Neuronal stem cell (in vitro differentiated cells): ENCODE results near the gene REL.
A peak's percentile ranks its signal among the peaks of the same experiment; 100 is the strongest.

ENCODE experiments used
- DNase-seq: peaks from one replicate; pipeline ENCODE4 v3.0.0-alpha.2; 2013; ENCODE audit warnings: low spot score
- H2AFZ ChIP-seq: one replicate; pipeline ENCODE4 v1.6.1; 2013; ENCODE audit warnings: mild to moderate bottlenecking, low read length, inconsistent platforms
- H2AK5ac ChIP-seq: 2 replicates; pipeline ENCODE4 v1.6.1; 2013; ENCODE audit warnings: low read depth, mild to moderate bottlenecking, inconsistent platforms, low read length, moderate library complexity, mixed read lengths
- H2BK120ac ChIP-seq: 2 replicates; pipeline ENCODE4 v1.6.1; 2013; ENCODE audit warnings: low read depth, mild to moderate bottlenecking, inconsistent platforms, low read length, moderate library complexity, mixed read lengths
- H2BK12ac ChIP-seq: one replicate; pipeline ENCODE4 v1.6.1; 2013; ENCODE audit warnings: low read length, inconsistent platforms
- H2BK15ac ChIP-seq: 2 replicates; pipeline ENCODE4 v1.6.1; 2013; ENCODE audit warnings: mild to moderate bottlenecking, low read length, inconsistent platforms, mixed read lengths
- H2BK5ac ChIP-seq: one replicate; pipeline ENCODE4 v1.6.1; 2013; ENCODE audit warnings: inconsistent platforms, mild to moderate bottlenecking, low read length, moderate library complexity
- H3K14ac ChIP-seq: one replicate; pipeline ENCODE4 v1.6.1; 2013; ENCODE audit warnings: low read length, inconsistent platforms
- H3K18ac ChIP-seq: 2 replicates; pipeline ENCODE4 v1.6.1; 2013; ENCODE audit warnings: low read length, inconsistent platforms
- H3K23ac ChIP-seq: 2 replicates; pipeline ENCODE4 v1.6.1; 2013; ENCODE audit warnings: low read depth, mild to moderate bottlenecking, mixed read lengths, low read length, inconsistent platforms; ENCODE audit not compliant: poor library complexity
- H3K27ac ChIP-seq: replicated peaks from 3 replicates; pipeline ENCODE4 v1.5.1; 2013; ENCODE audit warnings: low read length, inconsistent platforms
- H3K27me3 ChIP-seq, 3 experiments: 2 replicates each; pipeline ENCODE4 v1.6.1; 2013; ENCODE audit warnings: low read length in 3 of 3, mild to moderate bottlenecking in 2 of 3, inconsistent platforms in 1 of 3, low read depth in 1 of 3, mixed read lengths in 1 of 3, moderate library complexity in 1 of 3; ENCODE audit not compliant: control insufficient read depth in 3 of 3, insufficient read depth in 3 of 3
- H3K36me3 ChIP-seq, 2 donors: replicated peaks in 1 of 2; 2 replicates each; pipeline ENCODE4 v1.6.1; 2013; ENCODE audit warnings: low read length in 2 of 2; ENCODE audit not compliant: control insufficient read depth in 2 of 2, insufficient read depth in 2 of 2
- H3K4ac ChIP-seq: 2 replicates; pipeline ENCODE4 v1.6.1; 2013; ENCODE audit warnings: inconsistent platforms, mild to moderate bottlenecking, low read length, moderate library complexity
- H3K4me1 ChIP-seq, 2 donors: 1 replicate in 1 of 2; 2 replicates in 1 of 2; pipeline ENCODE4 v1.6.1; 2013; ENCODE audit warnings: low read length in 2 of 2, low read depth in 1 of 2; ENCODE audit not compliant: control insufficient read depth in 2 of 2, insufficient read depth in 1 of 2
- H3K4me2 ChIP-seq: one replicate; pipeline ENCODE4 v1.6.1; 2013; ENCODE audit warnings: mild to moderate bottlenecking, low read length, inconsistent platforms; ENCODE audit not compliant: insufficient read depth, poor library complexity, severe bottlenecking
- H3K4me3 ChIP-seq, 2 donors: 2 replicates each; pipeline ENCODE4 v1.5.1; 2013; ENCODE audit warnings: low read length in 2 of 2, mild to moderate bottlenecking in 2 of 2, inconsistent platforms in 1 of 2, moderate library complexity in 1 of 2
- H3K79me1 ChIP-seq: one replicate; pipeline ENCODE4 v1.6.1; 2013; ENCODE audit warnings: low read depth, mild to moderate bottlenecking, inconsistent platforms, low read length, moderate library complexity
- H3K9ac ChIP-seq: one replicate; pipeline ENCODE4 v1.6.1; 2013; ENCODE audit warnings: mild to moderate bottlenecking, low read depth, low read length, inconsistent platforms; ENCODE audit not compliant: poor library complexity
- H3K9me3 ChIP-seq, 2 donors: replicated peaks in 1 of 2; 2 replicates each; pipeline versions ENCODE3 to v1.6.1; 2013; ENCODE audit warnings: low read length in 2 of 2, mild to moderate bottlenecking in 2 of 2, inconsistent platforms in 1 of 2, low read depth in 1 of 2, mixed read lengths in 1 of 2, moderate library complexity in 1 of 2; ENCODE audit not compliant: control insufficient read depth in 2 of 2, insufficient read depth in 1 of 2
- H4K8ac ChIP-seq: one replicate; pipeline ENCODE4 v1.6.1; 2013; ENCODE audit warnings: low read depth, mild to moderate bottlenecking, inconsistent platforms, low read length, moderate library complexity
- H4K91ac ChIP-seq: one replicate; pipeline ENCODE4 v1.6.1; 2013; ENCODE audit warnings: low read length, low read depth, mild to moderate bottlenecking, inconsistent platforms; ENCODE audit not compliant: poor library complexity
- WGBS, 2 donors: extraction: QIAGEN DNeasy Blood & Tissue Kit; methylation state at CpG; one replicate each; pipeline ENCODE4 v1.1.7; 2013; ENCODE audit warnings: missing lambda C conversion rate in 2 of 2, mixed read lengths in 1 of 2; ENCODE audit not compliant: insufficient read length in 2 of 2, insufficient replicate concordance in 1 of 2; ENCODE audit errors: extremely low coverage in 2 of 2; 5-methylcytosine and 5-hydroxymethylcytosine counted together

The REL gene

DNA sequence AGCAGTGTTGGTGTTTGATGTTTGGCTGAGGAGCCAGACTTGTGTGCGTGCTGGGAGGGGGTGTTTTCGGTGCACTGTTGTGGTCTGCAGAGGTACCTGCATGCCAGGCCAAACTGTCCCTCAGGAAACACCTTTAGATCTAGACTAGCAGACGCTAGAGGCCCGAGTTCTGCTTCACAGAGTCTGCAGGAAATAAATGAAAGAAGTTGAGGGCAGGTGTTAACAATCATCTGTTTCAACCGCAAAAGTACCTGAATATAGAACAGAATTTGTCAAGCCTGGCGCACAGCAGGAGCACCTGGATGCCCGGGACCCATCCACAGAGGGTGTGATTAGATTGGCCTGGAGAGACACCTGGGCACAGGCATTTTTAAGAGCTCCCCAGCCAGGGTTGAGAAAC lies 40.5 kb upstream of the REL start:
- no peaks in the 10 kb centered on the region for H3K9me3 ChIP-seq
- H3K4ac ChIP-seq = no peak overlapping the region
- H4K8ac ChIP-seq = no peak overlapping the region
- no peak overlapping the region for H4K91ac ChIP-seq
- H3K4me2 ChIP-seq = no peak overlapping the region
- H3K27me3 ChIP-seq = peaks cover 0 to 4% (median 0%) of the 10 kb centered on the region in 3 experiments
- H3K9ac ChIP-seq = no peak overlapping the region
- no peaks in the 10 kb centered on the region for H3K79me1 ChIP-seq
- H2BK15ac ChIP-seq = no peak overlapping the region
- no peak overlapping the region for H2AK5ac ChIP-seq
- no peak for DNase-seq
- no peak overlapping the region for H2AFZ ChIP-seq
- H3K27ac ChIP-seq = no peak overlapping the region
- H3K4me1 ChIP-seq = no peaks in the 10 kb centered on the region
- H3K36me3 ChIP-seq = no peaks in the 10 kb centered on the region
- no peak overlapping the region for H3K14ac ChIP-seq
- no peak overlapping the region for H2BK5ac ChIP-seq
- H2BK120ac ChIP-seq = no peak overlapping the region
- H3K4me3 ChIP-seq = no peak overlapping the region
- H2BK12ac ChIP-seq = no peak overlapping the region
- H3K23ac ChIP-seq = no peak overlapping the region
- H3K18ac ChIP-seq = no peak overlapping the region
- WGBS, 2 donors = no CpG with 5 or more reads among the region's 7 CpGs

DNA sequence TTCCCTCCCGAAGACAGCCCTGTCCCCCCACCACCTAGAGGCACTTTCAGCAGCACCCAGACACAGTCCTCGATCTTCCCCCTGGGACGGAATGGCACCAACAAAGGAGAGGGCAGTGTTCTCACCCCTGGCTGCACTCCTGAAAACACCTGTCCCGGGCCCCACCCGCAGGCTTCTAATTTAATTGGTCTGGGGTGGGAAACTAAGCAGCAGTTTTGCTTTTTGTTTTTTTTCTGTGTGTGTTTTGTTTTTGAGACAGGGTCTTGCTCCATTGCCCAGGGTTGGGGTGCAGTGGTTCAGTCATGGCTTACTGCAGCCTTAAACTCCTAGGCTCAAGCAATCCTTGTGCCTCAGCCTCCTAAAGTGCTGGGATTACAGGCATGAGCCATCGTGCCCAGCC lies 38.4 kb upstream of the REL start:
- no peak overlapping the region for H3K27ac ChIP-seq
- no peak overlapping the region for H2BK120ac ChIP-seq
- H3K36me3 ChIP-seq = no peaks in the 10 kb centered on the region
- H3K14ac ChIP-seq = no peak overlapping the region
- no peak overlapping the region for H4K8ac ChIP-seq
- no peak overlapping the region for H2AFZ ChIP-seq
- peaks cover 0 to 2% of the 10 kb centered on the region in 2 donors for H3K4me1 ChIP-seq
- no peak overlapping the region for H3K4me3 ChIP-seq
- H3K4ac ChIP-seq = no peak overlapping the region
- no peak overlapping the region for H3K18ac ChIP-seq
- no peak overlapping the region for H3K9ac ChIP-seq
- H3K79me1 ChIP-seq = no peaks in the 10 kb centered on the region
- no peaks in the 10 kb centered on the region for H3K27me3 ChIP-seq
- WGBS, 2 donors = no CpG with 5 or more reads among the region's 6 CpGs
- no peak for DNase-seq
- H2BK15ac ChIP-seq = no peak overlapping the region
- H3K9me3 ChIP-seq = no peaks in the 10 kb centered on the region
- no peak overlapping the region for H2BK5ac ChIP-seq
- peak overlapping the region; percentile 31 for H3K23ac ChIP-seq
- no peak overlapping the region for H3K4me2 ChIP-seq
- no peak overlapping the region for H4K91ac ChIP-seq
- no peak overlapping the region for H2AK5ac ChIP-seq
- H2BK12ac ChIP-seq = peak overlapping the region; percentile 22

DNA sequence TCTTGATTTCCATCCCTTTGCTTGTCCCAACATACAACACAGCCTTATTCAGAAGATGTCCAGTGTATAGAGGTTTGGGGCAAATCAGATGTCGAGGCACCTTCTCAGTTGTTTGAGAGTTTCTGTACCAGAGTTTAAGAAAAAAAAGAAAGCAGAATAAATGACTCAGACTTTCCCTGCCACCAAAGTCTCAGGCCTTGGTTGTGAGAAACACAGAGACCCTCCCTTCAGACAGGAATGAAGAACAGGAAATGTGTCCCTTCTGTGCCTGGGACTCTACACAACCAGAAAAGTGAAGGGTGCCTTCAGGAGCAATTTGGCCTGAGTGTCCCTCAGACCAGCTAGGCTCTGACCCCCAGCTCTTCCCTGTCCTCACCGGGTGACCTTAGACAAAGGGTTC lies 37.3 kb upstream of the REL start:
- H3K27me3 ChIP-seq = no peaks in the 10 kb centered on the region
- no peak for DNase-seq
- H3K9ac ChIP-seq = no peak overlapping the region
- no peak overlapping the region for H3K18ac ChIP-seq
- H2AK5ac ChIP-seq = no peak overlapping the region
- no peak overlapping the region for H3K4me3 ChIP-seq
- no peaks in the 10 kb centered on the region for H3K9me3 ChIP-seq
- no peak overlapping the region for H3K14ac ChIP-seq
- H2BK12ac ChIP-seq = no peak overlapping the region
- H3K27ac ChIP-seq = no peak overlapping the region
- H3K23ac ChIP-seq = no peak overlapping the region
- no peaks in the 10 kb centered on the region for H3K36me3 ChIP-seq
- no peak overlapping the region for H3K4me2 ChIP-seq
- H3K4ac ChIP-seq = no peak overlapping the region
- no CpG with 5 or more reads among the region's 2 CpGs for WGBS, 2 donors
- H4K91ac ChIP-seq = no peak overlapping the region
- no peak overlapping the region for H2AFZ ChIP-seq
- H2BK120ac ChIP-seq = no peak overlapping the region
- no peak overlapping the region for H2BK5ac ChIP-seq
- H3K4me1 ChIP-seq = peaks cover 0 to 3% of the 10 kb centered on the region in 2 donors
- no peak overlapping the region for H4K8ac ChIP-seq
- H2BK15ac ChIP-seq = no peak overlapping the region
- no peaks in the 10 kb centered on the region for H3K79me1 ChIP-seq

DNA sequence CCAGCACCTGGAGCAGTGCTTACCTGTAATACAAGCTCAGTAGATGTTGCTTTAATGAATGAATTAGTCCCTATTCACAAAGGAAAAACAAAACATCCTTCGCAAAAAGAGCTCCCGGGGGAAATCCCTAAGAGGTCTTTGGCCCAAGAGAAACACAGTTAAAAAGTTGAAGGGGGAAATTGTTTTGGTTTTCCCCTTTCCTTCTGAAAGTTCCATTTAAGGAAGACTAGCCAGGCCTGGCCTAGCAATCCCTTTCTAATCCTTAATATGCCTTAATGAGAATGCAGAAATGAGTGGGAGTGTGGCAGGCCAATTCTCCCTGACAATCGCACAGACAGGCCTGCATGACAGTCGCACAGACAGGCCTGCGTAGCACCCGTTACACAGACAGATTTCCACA lies 33.5 kb upstream of the REL start:
- Histone ChIP-seq H3K27me3 (peaks cover 0 to 3% (median 0%) of the 10 kb centered on the region in 3 experiments), H3K4me3 (no peak overlapping the region), H3K4ac (no peak overlapping the region), H3K14ac (no peak overlapping the region), H2BK12ac (no peak overlapping the region), H2BK5ac (no peak overlapping the region), H3K27ac (peak overlapping the region; percentile 4), H4K91ac (no peak overlapping the region), H2BK15ac (no peak overlapping the region), H2AK5ac (no peak overlapping the region), H3K23ac (no peak overlapping the region), H3K79me1 (no peaks in the 10 kb centered on the region), H3K4me1 (peaks cover 0 to 3% of the 10 kb centered on the region in 2 donors), H3K9me3 (no peaks in the 10 kb centered on the region), H3K18ac (no peak overlapping the region), H2AFZ (peak overlapping the region; percentile 21), H3K4me2 (no peak overlapping the region), H4K8ac (no peak overlapping the region), H2BK120ac (no peak overlapping the region), H3K9ac (no peak overlapping the region), H3K36me3 (no peaks in the 10 kb centered on the region)
- DNase-seq = no peak
- no CpG with 5 or more reads among the region's 6 CpGs for WGBS, 2 donors
